Activated naive CD4-positive, alpha-beta T cell treated with anti-CD3 and anti-CD28 coated beads for 36 hours (primary cell): ENCODE data around the gene TFIP11. TPM values are rescaled to one million over a fixed set of nuclear protein-coding genes. Genes with fewer than 3 reads are reported as not detected.

Source experiments
- CTCF ChIA-PET: fragments of 350-600 bp; sonication (Branson Sonifier 250); formaldehyde crosslinking; loops from one replicate; lab custom pipeline; 2021; ENCODE audit warnings: antibody characterized with exemption; lab: Charles Lee
- DNase-seq: peaks from one replicate; pipeline ENCODE4 v3.0.0-alpha.2; 2020
- H3K27ac Mint-ChIP-seq: one replicate; pipeline ENCODE4 v1.8.0; 2021; ENCODE audit warnings: mild to moderate bottlenecking, mixed read lengths
- H3K27me3 Mint-ChIP-seq: one replicate; pipeline ENCODE4 v1.8.0; 2021; ENCODE audit warnings: low read depth, mixed read lengths
- H3K36me3 Mint-ChIP-seq: one replicate; pipeline ENCODE4 v1.8.0; 2021; ENCODE audit warnings: low read depth, mixed read lengths
- H3K4me1 Mint-ChIP-seq: one replicate; pipeline ENCODE4 v1.8.0; 2021; ENCODE audit warnings: low read depth, mixed read lengths
- H3K4me3 Mint-ChIP-seq: one replicate; pipeline ENCODE4 v1.8.0; 2021; ENCODE audit warnings: mild to moderate bottlenecking, moderate library complexity, mixed read lengths
- H3K9me3 Mint-ChIP-seq: one replicate; pipeline ENCODE4 v1.8.0; 2021; ENCODE audit warnings: mixed read lengths
- intact Hi-C: fragments of 100-400 bp; cut with micrococcal nuclease; formaldehyde crosslinking; loops from one replicate; pipeline ENCODE4 v1.15.1; 2023
- total RNA-seq, 2 experiments: library from RNA; stranded (reverse); gene quantifications; one replicate each; pipeline ENCODE4 v1.2.3, GENCODE V29; 2021

The TFIP11 gene
- total RNA-seq, 2 experiments from 2014 or later = 33.3 to 34.4 TPM

DNA sequence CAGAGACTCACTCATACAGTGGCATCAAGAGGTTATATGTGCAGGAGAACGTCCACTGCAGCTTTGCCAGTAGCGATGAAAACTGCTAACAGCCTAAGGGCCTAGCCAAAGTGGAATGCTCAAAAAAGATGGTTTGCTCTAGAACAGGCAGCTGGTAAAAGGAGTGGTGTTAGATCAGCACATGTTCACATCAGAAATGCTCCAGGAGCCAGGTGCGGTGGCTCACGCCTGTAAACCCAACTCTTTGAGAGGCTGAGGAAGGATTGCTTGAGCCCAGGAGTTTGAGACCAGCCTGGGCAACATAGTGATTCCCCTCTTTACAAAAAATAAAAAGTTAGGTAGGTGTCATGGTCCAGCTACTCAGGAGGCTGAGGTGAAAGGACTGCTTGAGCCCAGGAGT is 10.3 kb upstream of the TFIP11 start:
- no peaks in the 10 kb centered on the region for H3K4me1 Mint-ChIP-seq
- H3K27ac Mint-ChIP-seq = no peak overlapping the region
- peaks cover 1% of the 10 kb centered on the region for H3K36me3 Mint-ChIP-seq
- H3K9me3 Mint-ChIP-seq = no peaks in the 10 kb centered on the region
- H3K27me3 Mint-ChIP-seq = no peaks in the 10 kb centered on the region
- no peak overlapping the region for H3K4me3 Mint-ChIP-seq
- CTCF ChIA-PET = interaction anchor here (0.6 to 1.6 kb wide), 2 partner anchors 9 to 30 kb away, joined by 3 to 4 read pairs; no protein-coding TSS in a partner anchor
- intact Hi-C loops = no loop called here
- no peak for DNase-seq

GRCh38 chr22:26522012-26522411 is 9.7 kb upstream of the TFIP11 start:
- H3K4me1 Mint-ChIP-seq = no peaks in the 10 kb centered on the region
- no peak for DNase-seq
- no peak overlapping the region for H3K4me3 Mint-ChIP-seq
- CTCF ChIA-PET = interaction anchor here (0.6 kb wide), 1 partner anchor 15 kb away, joined by 3 read pairs; no protein-coding TSS in a partner anchor
- H3K36me3 Mint-ChIP-seq = no peaks in the 10 kb centered on the region
- H3K27me3 Mint-ChIP-seq = no peaks in the 10 kb centered on the region
- intact Hi-C loops = no loop called here
- no peak overlapping the region for H3K27ac Mint-ChIP-seq
- H3K9me3 Mint-ChIP-seq = no peaks in the 10 kb centered on the region

- no peaks in the 10 kb centered on the region for H3K27me3 Mint-ChIP-seq
- no peaks in the 10 kb centered on the region for H3K36me3 Mint-ChIP-seq
- H3K27ac Mint-ChIP-seq = no peak overlapping the region
- no peaks in the 10 kb centered on the region for H3K9me3 Mint-ChIP-seq
- DNase-seq = no peak
- H3K4me3 Mint-ChIP-seq = no peak overlapping the region
- intact Hi-C loops = no loop called here
- CTCF ChIA-PET = no interaction called here
- H3K4me1 Mint-ChIP-seq = peaks cover 19% of the 10 kb centered on the region
These were observed 5.2 kb upstream of the TFIP11 start for GRCh38 chr22:26517429-26517828.

GRCh38 chr22:26516503-26516902 is 4.2 kb upstream of the TFIP11 start:
- CTCF ChIA-PET = interaction anchor here (0.9 kb wide), 1 partner anchor 56 kb away, joined by 3 read pairs; no protein-coding TSS in a partner anchor
- Mint-ChIP-seq H3K4me3 (no peak overlapping the region), H3K27ac (no peak overlapping the region), H3K27me3 (no peaks in the 10 kb centered on the region), H3K4me1 (peaks cover 23% of the 10 kb centered on the region), H3K36me3 (no peaks in the 10 kb centered on the region), H3K9me3 (no peaks in the 10 kb centered on the region)
- DNase-seq = no peak
- intact Hi-C loops = no loop called here

DNA sequence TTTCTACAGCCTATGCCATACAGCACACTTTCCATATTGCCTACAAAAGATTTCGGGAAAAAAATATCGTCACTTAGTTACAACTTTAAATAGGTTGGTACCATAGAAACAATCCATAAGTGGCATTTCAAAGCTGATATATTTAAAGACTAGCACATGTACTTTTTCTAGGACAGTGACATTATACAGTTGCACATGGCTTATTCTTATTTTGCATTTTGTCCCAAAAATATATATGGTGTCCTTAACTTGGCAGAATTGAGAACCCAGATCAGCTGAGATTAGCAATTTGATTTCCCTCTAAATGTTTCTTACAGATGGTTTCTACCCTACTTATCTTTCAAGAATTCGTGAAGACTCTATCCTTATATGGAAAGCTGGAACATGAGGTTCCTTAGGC is 3.7 kb upstream of the TFIP11 start:
- intact Hi-C loops = no loop called here

DNA sequence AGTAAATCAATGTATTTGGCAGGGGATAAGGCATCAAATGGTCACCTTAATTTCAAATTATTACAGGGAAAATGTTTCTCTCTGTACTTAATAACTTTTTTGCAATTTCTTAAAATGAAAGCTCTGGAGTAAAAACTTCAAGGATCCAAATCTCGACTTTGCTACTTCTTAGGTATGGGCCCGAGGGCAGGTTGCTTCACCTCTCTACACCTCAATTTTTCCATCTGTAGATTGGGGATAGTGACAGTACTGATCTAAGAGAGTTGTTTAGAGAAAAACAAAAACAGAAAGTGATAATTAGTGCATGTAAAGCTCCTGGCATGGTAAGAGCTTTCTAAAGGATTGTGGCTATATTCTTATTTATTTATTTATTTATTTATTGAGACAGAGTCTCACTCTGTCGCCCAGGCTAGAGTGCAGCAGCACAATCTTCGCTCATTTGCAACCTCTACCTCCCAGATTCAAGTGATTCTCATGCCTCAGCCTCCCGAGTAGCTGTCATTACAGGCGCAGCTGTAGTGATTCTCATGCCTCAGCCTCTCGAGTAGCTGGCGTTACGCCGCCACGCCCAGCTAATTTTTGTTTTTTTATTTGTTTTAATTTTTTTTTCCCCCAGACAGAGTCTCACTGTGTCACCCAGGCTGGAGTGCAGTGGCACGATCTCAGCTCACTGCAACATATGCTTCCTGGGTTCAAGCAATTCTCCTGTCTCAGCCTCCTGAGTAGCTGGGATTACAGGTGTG is 2.3 kb upstream of the TFIP11 start:
- no peaks in the 10 kb centered on the region for H3K27me3 Mint-ChIP-seq
- intact Hi-C loops = loop anchor here (5.0 kb wide), 1 partner anchor 73 kb away; no protein-coding TSS in a partner anchor
- H3K4me3 Mint-ChIP-seq = no peak overlapping the region

More for the DNA sequence above, 3.7 kb upstream of the TFIP11 start:
- DNase-seq = no peak
- CTCF ChIA-PET = interaction anchor here (0.9 kb wide), 1 partner anchor 55 kb away, joined by 3 read pairs; no protein-coding TSS in a partner anchor
- Mint-ChIP-seq H3K27me3 (no peaks in the 10 kb centered on the region), H3K36me3 (no peaks in the 10 kb centered on the region), H3K4me3 (no peak overlapping the region), H3K4me1 (peaks cover 28% of the 10 kb centered on the region), H3K9me3 (no peaks in the 10 kb centered on the region), H3K27ac (no peak overlapping the region)

DNA sequence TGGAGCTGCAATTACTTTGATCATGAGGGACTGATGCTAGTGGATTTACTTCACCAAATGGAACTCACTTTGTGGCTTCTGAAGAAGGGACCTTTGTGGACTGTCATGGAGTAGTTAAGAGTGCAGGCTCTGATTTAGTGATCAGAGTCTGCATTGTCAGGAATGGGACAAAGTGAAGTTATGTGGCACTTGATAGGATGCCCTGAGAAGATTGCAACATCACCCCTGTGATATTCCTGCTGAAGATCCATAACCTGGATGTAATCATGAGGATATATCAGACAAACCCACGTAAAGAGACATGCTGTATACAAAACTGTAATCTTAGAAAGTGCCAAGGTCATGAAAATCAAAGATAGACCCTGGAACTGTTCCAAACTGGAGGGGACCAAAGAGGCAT is 1.6 kb upstream of the TFIP11 start:
- H3K4me1 Mint-ChIP-seq = peaks cover 44% of the 10 kb centered on the region
- no peak overlapping the region for H3K27ac Mint-ChIP-seq
- no peak for DNase-seq
- intact Hi-C loops = loop anchor here (5.0 kb wide), 1 partner anchor 73 kb away; no protein-coding TSS in a partner anchor
- CTCF ChIA-PET = interaction anchor here (1.9 kb wide), 1 partner anchor 11 kb away, joined by 6 read pairs; no protein-coding TSS in a partner anchor
- no peaks in the 10 kb centered on the region for H3K27me3 Mint-ChIP-seq
- H3K36me3 Mint-ChIP-seq = peaks cover 9% of the 10 kb centered on the region
- peak overlapping the region; percentile 93 for H3K4me3 Mint-ChIP-seq
- H3K9me3 Mint-ChIP-seq = no peaks in the 10 kb centered on the region

More for the DNA sequence above, 2.3 kb upstream of the TFIP11 start:
- Mint-ChIP-seq H3K36me3 (peaks cover 4% of the 10 kb centered on the region), H3K9me3 (no peaks in the 10 kb centered on the region), H3K4me1 (peaks cover 38% of the 10 kb centered on the region), H3K27ac (no peak overlapping the region)
- no peak for DNase-seq
- CTCF ChIA-PET = interaction anchor here (0.6 kb wide), 1 partner anchor 1712 kb away, joined by 6 read pairs; no protein-coding TSS in a partner anchor

- no peak for DNase-seq
- H3K4me1 Mint-ChIP-seq = peaks cover 41% of the 10 kb centered on the region
- H3K27me3 Mint-ChIP-seq = no peaks in the 10 kb centered on the region
- CTCF ChIA-PET = no interaction called here
- peaks cover 35% of the 10 kb centered on the region for H3K36me3 Mint-ChIP-seq
- intact Hi-C loops = no loop called here
- H3K9me3 Mint-ChIP-seq = no peaks in the 10 kb centered on the region
- H3K27ac Mint-ChIP-seq = no peak overlapping the region
- H3K4me3 Mint-ChIP-seq = no peak overlapping the region
These were observed 4.1 kb downstream of the TFIP11 start for GRCh38 chr22:26508148-26508547.

- H3K9me3 Mint-ChIP-seq = no peaks in the 10 kb centered on the region
- peaks cover 17% of the 10 kb centered on the region for H3K4me1 Mint-ChIP-seq
- CTCF ChIA-PET = interaction anchor here (0.7 to 3.7 kb wide), 7 partner anchors 9 to 170 kb away, joined by 3 to 24 read pairs (median 5); partner anchors contain the start of genes SRRD and TFIP11
- H3K27me3 Mint-ChIP-seq = no peaks in the 10 kb centered on the region
- H3K27ac Mint-ChIP-seq = peak overlapping the region; percentile 87
- peaks cover 44% of the 10 kb centered on the region for H3K36me3 Mint-ChIP-seq
- DNase-seq = no peak
- intact Hi-C loops = loop anchor here (1.0 kb wide), 1 partner anchor 162 kb away; no protein-coding TSS in a partner anchor
- H3K4me3 Mint-ChIP-seq = no peak overlapping the region
These were observed 8.5 kb downstream of the TFIP11 start for GRCh38 chr22:26503758-26504157.

DNA sequence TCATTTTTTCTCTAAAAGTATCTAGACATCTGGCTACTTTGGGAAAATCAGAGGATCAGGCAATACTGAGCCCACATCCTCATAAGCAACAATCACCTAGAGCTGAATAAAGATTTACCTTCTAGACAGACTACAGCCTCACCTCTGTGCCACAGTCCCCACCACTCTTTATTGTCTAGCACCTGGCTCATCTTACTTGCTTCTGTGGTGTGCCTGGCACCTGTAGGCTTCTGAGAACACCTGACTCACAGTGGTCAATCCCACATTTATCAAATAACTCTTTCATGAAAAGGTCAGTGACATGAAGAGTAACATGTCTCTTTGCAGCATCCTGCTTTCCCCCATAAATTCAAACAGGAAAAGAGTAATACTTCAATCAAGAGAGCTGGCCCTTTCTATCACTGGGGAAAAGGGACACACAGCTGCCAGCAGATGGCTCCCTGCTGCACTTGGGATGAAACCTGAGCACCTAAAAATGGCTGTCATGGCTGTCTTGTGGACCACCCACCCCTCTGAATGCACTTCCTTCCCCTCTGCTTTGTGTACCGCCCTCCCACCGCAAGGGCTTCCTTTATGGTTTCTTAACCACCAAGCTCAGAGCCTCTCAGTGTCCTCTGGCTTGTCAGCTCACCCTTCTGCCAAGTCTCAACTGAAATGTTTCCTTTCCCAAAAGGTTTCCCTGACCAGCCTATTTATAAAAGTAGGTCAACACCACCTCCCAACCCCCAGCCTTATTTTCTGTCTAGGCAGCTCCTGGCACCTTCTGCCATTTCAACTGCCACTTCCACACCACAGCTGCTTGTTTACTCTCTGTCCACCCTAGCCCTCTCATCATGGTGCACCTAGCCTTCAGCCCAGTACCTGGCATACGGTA is 9.3 kb downstream of the TFIP11 start:
- no peaks in the 10 kb centered on the region for H3K9me3 Mint-ChIP-seq

GRCh38 chr22:26501996-26502395 is 10.3 kb downstream of the TFIP11 start:
- no peak for DNase-seq
- Mint-ChIP-seq H3K4me1 (peaks cover 17% of the 10 kb centered on the region), H3K36me3 (peaks cover 47% of the 10 kb centered on the region), H3K27me3 (no peaks in the 10 kb centered on the region), H3K9me3 (no peaks in the 10 kb centered on the region), H3K4me3 (no peak overlapping the region), H3K27ac (no peak overlapping the region)
- CTCF ChIA-PET = interaction anchor here (0.9 to 3.7 kb wide), 5 partner anchors 23 to 163 kb away, joined by 3 to 24 read pairs (median 4); no protein-coding TSS in a partner anchor
- intact Hi-C loops = no loop called here

More for the DNA sequence above, 9.3 kb downstream of the TFIP11 start:
- CTCF ChIA-PET = interaction anchor here (0.8 to 3.7 kb wide), 11 partner anchors 10 to 170 kb away, joined by 3 to 24 read pairs (median 4); partner anchors contain the start of genes SRRD and TFIP11
- intact Hi-C loops = loop anchor here (1.0 kb wide), 1 partner anchor 162 kb away; no protein-coding TSS in a partner anchor
- peak overlapping the region; percentile 87 for H3K27ac Mint-ChIP-seq
- no peak overlapping the region for H3K4me3 Mint-ChIP-seq
- H3K36me3 Mint-ChIP-seq = peaks cover 46% of the 10 kb centered on the region
- no peaks in the 10 kb centered on the region for H3K27me3 Mint-ChIP-seq
- peak; percentile 72 for DNase-seq
- peaks cover 17% of the 10 kb centered on the region for H3K4me1 Mint-ChIP-seq
